ENCODE measurements around the gene DGAT2L6. TPM values are rescaled to one million over a fixed set of nuclear protein-coding genes. Genes with fewer than 3 reads are reported as not detected.
A peak's percentile ranks its signal among the peaks of the same experiment; 100 is the strongest.

The DGAT2L6 gene
- total and polyA plus RNA-seq, 2 experiments from 2014 or later = not detected

DNA sequence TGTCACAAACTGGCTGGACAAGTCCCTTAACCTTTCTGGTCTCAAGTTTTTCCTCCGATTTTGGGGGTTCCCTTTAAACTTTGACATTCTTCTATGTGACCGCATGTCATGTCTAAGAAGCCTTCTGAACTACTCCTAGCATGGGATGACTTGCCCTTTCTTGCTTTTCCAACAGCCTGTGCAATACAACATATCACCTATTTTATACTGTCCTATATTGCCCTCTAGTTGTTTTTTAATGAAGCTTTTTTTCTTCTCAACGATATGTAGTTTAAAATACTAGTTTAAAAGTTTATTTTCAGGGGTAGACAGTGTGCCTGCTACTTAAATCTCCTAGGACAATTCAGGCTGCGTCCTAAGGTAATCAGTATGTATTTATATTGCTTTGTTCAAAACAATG is 45.1 kb upstream of the DGAT2L6 start:
- no peaks in the 10 kb centered on the region for H3K9me2 ChIP-seq (ENCODE audit: insufficient read depth)
- Mint-ChIP-seq H3K36me3 (ENCODE audit: low read depth) (peaks cover 17% of the 10 kb centered on the region), H3K4me1 (peaks cover 29% of the 10 kb centered on the region), H3K27me3 (ENCODE audit: insufficient read depth, low read depth, poor library complexity) (peaks cover 5% of the 10 kb centered on the region), H3K27ac (no peak overlapping the region), H3K4me3 (peak overlapping the region; percentile 36), H3K9me3 (no peaks in the 10 kb centered on the region; the same call in 2 of the 3 replicates)
- ATAC-seq (no peak), DNase-seq (ENCODE audit: low spot score) (no peak)
- no peaks in the 10 kb centered on the region for H3K27me3 ChIP-seq (ENCODE audit: insufficient read depth)
- H3K4me2 ChIP-seq = peak overlapping the region; percentile 78
- H3K36me3 ChIP-seq (ENCODE audit: insufficient read depth) = no peaks in the 10 kb centered on the region
- H3K79me2 ChIP-seq (replicated peaks; ENCODE audit: insufficient read depth) = peaks cover 27% of the 10 kb centered on the region
- peaks cover 37% of the 10 kb centered on the region for H3K4me1 ChIP-seq (ENCODE audit: insufficient read depth)
- H3F3A ChIP-seq (replicated peaks; ENCODE audit: low read depth) = no peaks in the 10 kb centered on the region
- no peak overlapping the region for H2AFZ ChIP-seq
- no peak overlapping the region for H3K4me3 ChIP-seq
- H3K27ac ChIP-seq (ENCODE audit: low read depth) = no peak overlapping the region
- TF ChIP-seq ZNF331 (CRISPR knock-in tag; IDR thresholded peaks at IDR 0.05; ENCODE audit: low read depth) (no peak), NANOG (IDR thresholded peaks at IDR 0.05; ENCODE audit: borderline replicate concordance) (no peak), STAT1 (IDR thresholded peaks at IDR 0.05; ENCODE audit: unreplicated experiment) (no peak), CREB1 (CRISPR knock-in tag; IDR thresholded peaks at IDR 0.05; ENCODE audit: low read depth) (no peak), ZNF114 (CRISPR knock-in tag; IDR thresholded peaks at IDR 0.05) (no peak), POLR2AphosphoS5 (IDR thresholded peaks at IDR 0.05; ENCODE audit: low read depth) (no peak), JUNB (IDR thresholded peaks at IDR 0.05; ENCODE audit: unreplicated experiment) (no peak), EZH2 (IDR thresholded peaks at IDR 0.05; ENCODE audit: low read depth, unreplicated experiment) (no peak), ETS1 (IDR thresholded peaks at IDR 0.05) (no peak), EZH2phosphoT487 (IDR thresholded peaks at IDR 0.05; ENCODE audit: unreplicated experiment) (no peak)
- TF ChIP-seq, protein P1, sequence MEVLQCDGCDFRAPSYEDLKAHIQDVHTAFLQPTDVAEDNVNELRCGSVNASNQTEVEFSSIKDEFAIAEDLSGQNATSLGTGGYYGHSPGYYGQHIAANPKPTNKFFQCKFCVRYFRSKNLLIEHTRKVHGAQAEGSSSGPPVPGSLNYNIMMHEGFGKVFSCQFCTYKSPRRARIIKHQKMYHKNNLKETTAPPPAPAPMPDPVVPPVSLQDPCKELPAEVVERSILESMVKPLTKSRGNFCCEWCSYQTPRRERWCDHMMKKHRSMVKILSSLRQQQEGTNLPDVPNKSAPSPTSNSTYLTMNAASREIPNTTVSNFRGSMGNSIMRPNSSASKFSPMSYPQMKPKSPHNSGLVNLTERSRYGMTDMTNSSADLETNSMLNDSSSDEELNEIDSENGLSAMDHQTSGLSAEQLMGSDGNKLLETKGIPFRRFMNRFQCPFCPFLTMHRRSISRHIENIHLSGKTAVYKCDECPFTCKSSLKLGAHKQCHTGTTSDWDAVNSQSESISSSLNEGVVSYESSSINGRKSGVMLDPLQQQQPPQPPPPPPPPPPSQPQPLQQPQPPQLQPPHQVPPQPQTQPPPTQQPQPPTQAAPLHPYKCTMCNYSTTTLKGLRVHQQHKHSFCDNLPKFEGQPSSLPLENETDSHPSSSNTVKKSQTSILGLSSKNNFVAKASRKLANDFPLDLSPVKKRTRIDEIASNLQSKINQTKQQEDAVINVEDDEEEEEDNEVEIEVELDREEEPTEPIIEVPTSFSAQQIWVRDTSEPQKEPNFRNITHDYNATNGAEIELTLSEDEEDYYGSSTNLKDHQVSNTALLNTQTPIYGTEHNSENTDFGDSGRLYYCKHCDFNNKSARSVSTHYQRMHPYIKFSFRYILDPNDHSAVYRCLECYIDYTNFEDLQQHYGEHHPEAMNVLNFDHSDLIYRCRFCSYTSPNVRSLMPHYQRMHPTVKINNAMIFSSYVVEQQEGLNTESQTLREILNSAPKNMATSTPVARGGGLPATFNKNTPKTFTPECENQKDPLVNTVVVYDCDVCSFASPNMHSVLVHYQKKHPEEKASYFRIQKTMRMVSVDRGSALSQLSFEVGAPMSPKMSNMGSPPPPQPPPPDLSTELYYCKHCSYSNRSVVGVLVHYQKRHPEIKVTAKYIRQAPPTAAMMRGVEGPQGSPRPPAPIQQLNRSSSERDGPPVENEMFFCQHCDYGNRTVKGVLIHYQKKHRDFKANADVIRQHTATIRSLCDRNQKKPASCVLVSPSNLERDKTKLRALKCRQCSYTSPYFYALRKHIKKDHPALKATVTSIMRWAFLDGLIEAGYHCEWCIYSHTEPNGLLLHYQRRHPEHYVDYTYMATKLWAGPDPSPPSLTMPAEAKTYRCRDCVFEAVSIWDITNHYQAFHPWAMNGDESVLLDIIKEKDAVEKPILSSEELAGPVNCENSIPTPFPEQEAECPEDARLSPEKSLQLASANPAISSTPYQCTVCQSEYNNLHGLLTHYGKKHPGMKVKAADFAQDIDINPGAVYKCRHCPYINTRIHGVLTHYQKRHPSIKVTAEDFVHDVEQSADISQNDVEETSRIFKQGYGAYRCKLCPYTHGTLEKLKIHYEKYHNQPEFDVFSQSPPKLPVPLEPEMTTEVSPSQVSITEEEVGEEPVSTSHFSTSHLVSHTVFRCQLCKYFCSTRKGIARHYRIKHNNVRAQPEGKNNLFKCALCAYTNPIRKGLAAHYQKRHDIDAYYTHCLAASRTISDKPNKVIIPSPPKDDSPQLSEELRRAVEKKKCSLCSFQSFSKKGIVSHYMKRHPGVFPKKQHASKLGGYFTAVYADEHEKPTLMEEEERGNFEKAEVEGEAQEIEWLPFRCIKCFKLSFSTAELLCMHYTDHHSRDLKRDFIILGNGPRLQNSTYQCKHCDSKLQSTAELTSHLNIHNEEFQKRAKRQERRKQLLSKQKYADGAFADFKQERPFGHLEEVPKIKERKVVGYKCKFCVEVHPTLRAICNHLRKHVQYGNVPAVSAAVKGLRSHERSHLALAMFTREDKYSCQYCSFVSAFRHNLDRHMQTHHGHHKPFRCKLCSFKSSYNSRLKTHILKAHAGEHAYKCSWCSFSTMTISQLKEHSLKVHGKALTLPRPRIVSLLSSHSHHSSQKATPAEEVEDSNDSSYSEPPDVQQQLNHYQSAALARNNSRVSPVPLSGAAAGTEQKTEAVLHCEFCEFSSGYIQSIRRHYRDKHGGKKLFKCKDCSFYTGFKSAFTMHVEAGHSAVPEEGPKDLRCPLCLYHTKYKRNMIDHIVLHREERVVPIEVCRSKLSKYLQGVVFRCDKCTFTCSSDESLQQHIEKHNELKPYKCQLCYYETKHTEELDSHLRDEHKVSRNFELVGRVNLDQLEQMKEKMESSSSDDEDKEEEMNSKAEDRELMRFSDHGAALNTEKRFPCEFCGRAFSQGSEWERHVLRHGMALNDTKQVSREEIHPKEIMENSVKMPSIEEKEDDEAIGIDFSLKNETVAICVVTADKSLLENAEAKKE (CRISPR knock-in tag; IDR thresholded peaks at IDR 0.05) = no peak
- TF ChIP-seq, protein P2, sequence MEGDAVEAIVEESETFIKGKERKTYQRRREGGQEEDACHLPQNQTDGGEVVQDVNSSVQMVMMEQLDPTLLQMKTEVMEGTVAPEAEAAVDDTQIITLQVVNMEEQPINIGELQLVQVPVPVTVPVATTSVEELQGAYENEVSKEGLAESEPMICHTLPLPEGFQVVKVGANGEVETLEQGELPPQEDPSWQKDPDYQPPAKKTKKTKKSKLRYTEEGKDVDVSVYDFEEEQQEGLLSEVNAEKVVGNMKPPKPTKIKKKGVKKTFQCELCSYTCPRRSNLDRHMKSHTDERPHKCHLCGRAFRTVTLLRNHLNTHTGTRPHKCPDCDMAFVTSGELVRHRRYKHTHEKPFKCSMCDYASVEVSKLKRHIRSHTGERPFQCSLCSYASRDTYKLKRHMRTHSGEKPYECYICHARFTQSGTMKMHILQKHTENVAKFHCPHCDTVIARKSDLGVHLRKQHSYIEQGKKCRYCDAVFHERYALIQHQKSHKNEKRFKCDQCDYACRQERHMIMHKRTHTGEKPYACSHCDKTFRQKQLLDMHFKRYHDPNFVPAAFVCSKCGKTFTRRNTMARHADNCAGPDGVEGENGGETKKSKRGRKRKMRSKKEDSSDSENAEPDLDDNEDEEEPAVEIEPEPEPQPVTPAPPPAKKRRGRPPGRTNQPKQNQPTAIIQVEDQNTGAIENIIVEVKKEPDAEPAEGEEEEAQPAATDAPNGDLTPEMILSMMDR (conservative IDR thresholded peaks at IDR 0.05; ENCODE audit: low read depth in 2 of 2) = no peak
- TF ChIP-seq, protein P3, sequence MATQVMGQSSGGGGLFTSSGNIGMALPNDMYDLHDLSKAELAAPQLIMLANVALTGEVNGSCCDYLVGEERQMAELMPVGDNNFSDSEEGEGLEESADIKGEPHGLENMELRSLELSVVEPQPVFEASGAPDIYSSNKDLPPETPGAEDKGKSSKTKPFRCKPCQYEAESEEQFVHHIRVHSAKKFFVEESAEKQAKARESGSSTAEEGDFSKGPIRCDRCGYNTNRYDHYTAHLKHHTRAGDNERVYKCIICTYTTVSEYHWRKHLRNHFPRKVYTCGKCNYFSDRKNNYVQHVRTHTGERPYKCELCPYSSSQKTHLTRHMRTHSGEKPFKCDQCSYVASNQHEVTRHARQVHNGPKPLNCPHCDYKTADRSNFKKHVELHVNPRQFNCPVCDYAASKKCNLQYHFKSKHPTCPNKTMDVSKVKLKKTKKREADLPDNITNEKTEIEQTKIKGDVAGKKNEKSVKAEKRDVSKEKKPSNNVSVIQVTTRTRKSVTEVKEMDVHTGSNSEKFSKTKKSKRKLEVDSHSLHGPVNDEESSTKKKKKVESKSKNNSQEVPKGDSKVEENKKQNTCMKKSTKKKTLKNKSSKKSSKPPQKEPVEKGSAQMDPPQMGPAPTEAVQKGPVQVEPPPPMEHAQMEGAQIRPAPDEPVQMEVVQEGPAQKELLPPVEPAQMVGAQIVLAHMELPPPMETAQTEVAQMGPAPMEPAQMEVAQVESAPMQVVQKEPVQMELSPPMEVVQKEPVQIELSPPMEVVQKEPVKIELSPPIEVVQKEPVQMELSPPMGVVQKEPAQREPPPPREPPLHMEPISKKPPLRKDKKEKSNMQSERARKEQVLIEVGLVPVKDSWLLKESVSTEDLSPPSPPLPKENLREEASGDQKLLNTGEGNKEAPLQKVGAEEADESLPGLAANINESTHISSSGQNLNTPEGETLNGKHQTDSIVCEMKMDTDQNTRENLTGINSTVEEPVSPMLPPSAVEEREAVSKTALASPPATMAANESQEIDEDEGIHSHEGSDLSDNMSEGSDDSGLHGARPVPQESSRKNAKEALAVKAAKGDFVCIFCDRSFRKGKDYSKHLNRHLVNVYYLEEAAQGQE (IDR thresholded peaks at IDR 0.05; ENCODE audit: unreplicated experiment) = no peak
- H4K20me1 ChIP-seq (replicated peaks; ENCODE audit: insufficient read depth) = no peaks in the 10 kb centered on the region

All from GM23338 (cell line).